Measurements from ENCODE around the gene CTCF. TPM values are rescaled to one million over a fixed set of nuclear protein-coding genes. Genes with fewer than 3 reads are reported as not detected.
"Not testable (repeated sequence)": the region's sequence is repeated elsewhere in the genome, so short reads cannot be mapped to it uniquely, and the experiment has no call there.

Gene CTCF, protein sequence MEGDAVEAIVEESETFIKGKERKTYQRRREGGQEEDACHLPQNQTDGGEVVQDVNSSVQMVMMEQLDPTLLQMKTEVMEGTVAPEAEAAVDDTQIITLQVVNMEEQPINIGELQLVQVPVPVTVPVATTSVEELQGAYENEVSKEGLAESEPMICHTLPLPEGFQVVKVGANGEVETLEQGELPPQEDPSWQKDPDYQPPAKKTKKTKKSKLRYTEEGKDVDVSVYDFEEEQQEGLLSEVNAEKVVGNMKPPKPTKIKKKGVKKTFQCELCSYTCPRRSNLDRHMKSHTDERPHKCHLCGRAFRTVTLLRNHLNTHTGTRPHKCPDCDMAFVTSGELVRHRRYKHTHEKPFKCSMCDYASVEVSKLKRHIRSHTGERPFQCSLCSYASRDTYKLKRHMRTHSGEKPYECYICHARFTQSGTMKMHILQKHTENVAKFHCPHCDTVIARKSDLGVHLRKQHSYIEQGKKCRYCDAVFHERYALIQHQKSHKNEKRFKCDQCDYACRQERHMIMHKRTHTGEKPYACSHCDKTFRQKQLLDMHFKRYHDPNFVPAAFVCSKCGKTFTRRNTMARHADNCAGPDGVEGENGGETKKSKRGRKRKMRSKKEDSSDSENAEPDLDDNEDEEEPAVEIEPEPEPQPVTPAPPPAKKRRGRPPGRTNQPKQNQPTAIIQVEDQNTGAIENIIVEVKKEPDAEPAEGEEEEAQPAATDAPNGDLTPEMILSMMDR
- 28.3 TPM for total RNA-seq

DNA sequence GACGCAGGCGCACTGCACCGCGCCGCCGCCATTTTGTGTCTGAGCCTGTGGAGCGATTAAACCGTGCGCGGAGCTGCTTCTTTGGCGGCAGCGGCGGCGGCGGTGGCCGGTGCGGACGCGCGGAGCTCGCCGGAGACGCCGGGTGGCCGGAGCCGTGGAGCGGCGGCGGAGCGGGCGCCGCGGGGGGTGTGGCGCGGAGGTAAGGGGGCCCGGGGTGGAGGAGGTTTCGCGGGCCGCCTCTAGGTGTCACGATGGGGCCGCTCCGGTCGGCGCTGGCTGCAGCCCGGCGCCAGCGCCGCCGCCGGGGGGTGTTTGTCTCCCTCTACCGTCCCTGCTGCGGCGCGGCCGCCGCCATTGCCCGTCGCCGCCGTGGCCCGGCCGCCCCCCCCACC, at the start of gene CTCF:
Gene CTCF (plus strand): TSS at position 1 of the 392 bp plus-strand sequence. CDS start 48,307 bp downstream, outside the sequence.
- ATAC-seq, result peak; percentile 72

- ATAC-seq, result not testable (repeated sequence)
Observed at GRCh38 chr16:67513892-67514291, 48.4 kb upstream of the CTCF start.

DNA sequence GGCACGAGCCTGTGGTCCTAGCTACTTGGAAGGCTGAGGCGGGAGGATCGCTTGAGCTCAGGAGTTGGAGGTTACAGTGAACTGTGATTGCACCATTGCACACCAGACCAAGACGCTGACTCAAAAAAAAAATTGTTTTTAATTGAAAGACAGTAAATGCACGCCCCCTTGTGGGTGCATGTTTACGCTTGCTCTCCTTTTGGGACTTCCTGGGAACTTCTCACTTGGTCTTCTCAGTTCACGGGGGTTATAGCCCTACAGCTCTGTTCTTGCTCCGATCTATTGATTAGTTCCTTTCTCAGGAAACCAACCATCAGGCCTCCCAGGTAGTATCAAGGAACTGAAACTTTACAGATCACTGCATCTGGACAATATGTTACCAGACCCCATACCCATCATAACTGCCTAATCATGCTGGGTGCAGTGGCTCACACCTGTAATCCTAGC, 47.9 kb upstream of the CTCF start:
- ATAC-seq, result peak; percentile 68

GRCh38 chr16:67516296-67517154, 45.8 kb upstream of the CTCF start:
- ATAC-seq, result no peak

DNA sequence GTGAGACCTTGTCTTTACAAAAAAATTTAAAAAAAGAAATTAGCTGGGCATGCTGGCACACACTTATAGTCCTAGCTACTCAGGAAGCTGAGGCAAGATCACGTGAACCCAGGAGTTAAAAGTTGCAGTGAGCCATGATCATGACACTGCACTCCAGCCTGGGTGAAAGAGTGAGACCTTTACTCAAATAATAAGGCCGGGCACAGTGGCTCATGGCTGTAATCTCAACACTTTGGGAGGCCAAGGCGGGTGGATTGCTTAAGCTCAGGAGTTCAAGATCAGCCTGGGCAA, 45.2 kb upstream of the CTCF start:
- no peak for ATAC-seq

GRCh38 chr16:67517661-67518423, 44.5 kb upstream of the CTCF start:
- ATAC-seq, result no peak

DNA sequence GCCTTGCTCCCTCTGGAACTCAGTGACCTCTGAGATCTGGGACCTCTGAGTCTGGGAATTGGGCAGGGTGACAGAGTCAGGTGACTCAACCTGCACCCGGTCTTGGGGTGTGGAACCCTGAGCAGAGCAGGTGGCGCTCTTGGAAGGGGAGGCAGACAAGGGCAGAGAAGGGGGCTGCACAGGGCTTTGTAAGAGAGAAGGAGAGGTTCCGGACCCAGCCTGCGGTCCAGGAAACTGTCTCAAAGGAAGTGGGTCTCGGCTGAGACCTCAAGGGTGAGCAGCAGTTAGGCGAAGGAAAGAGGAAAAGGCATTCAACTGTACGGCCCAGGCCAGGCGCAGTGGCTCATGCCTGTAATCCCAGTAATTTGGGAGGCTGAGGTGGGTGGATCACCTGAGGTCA, 43.6 kb upstream of the CTCF start:
- ATAC-seq, result no peak

- no peak for ATAC-seq
Observed at GRCh38 chr16:67519242-67519641, 43.1 kb upstream of the CTCF start.

DNA sequence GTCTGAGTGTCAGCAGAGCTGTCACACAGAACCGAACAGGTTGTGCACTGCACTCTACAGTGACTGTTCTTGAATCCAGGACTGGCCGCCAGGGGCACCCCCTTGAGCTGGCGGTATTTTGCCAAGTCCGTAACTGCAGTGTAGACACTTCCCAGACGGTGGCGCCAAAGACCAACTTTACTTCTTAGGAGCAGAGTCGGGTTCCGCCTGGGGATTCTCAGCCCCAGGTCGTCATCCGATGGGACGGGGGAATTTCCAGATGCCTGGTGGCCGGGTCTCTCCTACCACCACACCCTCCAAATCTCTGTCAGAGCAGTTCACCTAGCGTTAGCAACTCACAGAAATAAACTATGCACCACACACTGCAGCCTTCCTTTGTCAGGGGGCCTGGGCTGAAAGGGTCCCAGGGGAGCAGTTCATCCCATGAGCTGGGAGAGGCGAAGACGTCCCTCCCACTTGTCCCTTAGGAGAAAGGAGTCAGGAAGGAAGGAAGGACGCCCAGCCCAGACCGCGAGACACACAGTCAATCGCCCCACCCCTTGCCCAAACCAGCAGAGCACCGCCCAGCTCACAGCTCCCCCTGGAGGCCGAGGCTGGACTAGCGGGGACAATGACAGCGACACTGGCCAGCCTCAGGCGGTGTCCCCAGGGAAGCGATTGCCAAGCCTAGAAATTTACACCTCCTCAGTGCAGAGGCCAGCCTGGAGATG, 41.1 kb upstream of the CTCF start:
- peak; percentile 91 for ATAC-seq

- no peak for ATAC-seq
Observed at GRCh38 chr16:67525176-67525860, 37.0 kb upstream of the CTCF start.

- no peak for ATAC-seq
Observed at GRCh38 chr16:67526149-67526791, 36.1 kb upstream of the CTCF start.

GRCh38 chr16:67528222-67528869, 34.0 kb upstream of the CTCF start, which contains the start of gene RIPOR1:
Gene RIPOR1 (plus strand): TSS chr16:67528829. CDS start chr16:67538447, 9,618 bp downstream.
- ATAC-seq, result peak; percentile 8

- peak; percentile 33 for ATAC-seq
Observed at GRCh38 chr16:67528870-67529581, 33.3 kb upstream of the CTCF start.

DNA sequence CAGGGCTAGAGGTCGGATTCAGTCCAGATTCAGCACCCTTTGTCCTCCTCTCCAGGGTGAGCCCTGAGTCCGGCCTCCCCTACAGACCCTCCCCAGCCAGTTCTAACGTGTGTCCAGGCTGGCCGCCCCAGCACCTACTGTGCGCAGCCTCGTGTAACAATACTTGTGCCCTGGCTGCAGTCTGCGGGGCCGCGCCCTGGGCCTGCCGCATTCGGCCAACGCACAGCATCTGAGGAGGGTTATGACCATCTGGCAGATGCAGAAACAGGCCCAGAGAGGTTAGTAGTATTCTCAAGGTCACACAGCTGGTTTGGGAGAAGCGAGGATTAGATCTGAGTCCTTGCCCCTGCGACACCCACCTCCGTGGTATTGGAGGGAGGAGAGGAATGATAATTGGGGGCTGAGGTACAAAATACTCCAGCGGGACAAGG, 32.7 kb upstream of the CTCF start:
- peak; percentile 12 for ATAC-seq

GRCh38 chr16:67530013-67530939, 32.0 kb upstream of the CTCF start:
- peak; percentile 38 for ATAC-seq

DNA sequence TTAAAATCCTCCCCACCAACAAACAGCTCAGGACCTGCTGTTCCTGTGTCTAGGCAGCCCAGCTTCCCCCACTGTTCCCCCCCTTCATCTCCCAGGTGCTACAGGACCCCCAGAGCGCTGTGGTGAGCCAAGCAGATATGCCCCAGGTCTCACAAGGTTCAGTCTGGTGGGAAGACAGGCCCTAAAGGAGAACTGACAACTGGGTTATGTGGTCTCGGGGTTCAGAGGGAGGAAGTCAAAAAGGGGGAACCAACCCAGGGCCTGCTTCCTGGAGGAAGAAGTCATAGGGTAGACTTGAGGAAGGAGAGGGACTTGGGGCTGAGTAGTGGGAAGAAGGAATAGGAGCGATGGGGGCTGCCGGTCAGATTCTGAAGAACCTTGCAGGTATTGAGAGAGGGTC, 31.1 kb upstream of the CTCF start:
- ATAC-seq, result no peak

- ATAC-seq, result no peak
Observed at GRCh38 chr16:67533024-67533560, 29.2 kb upstream of the CTCF start.

- not testable (repeated sequence) for ATAC-seq
Observed at GRCh38 chr16:67533987-67534386, 28.3 kb upstream of the CTCF start.

Measured in esophagus mucosa (tissue), 1 donor.